Gastroesophageal sphincter (tissue), 3 donors: Measurements from ENCODE around the gene C1QB.

ENCODE experiments used
- CTCF ChIP-seq, 4 experiments: fragments of 200-600 bp in 2 of 4; fragments of 450-650 bp in 2 of 4; sonication (generic) in 1 of 4; IDR thresholded peaks; one replicate each; pipeline ENCODE4 v1.5.1; 2017 to 2019; ENCODE audit warnings: antibody characterized with exemption in 4 of 4, mild to moderate bottlenecking in 2 of 4, moderate library complexity in 2 of 4
- POLR2A ChIP-seq, 2 donors: fragments of 450-650 bp; IDR thresholded peaks; one replicate each; pipeline ENCODE4 v1.6.1; 2017; ENCODE audit warnings: antibody characterized with exemption in 2 of 2, mild to moderate bottlenecking in 2 of 2, moderate library complexity in 1 of 2

DNA sequence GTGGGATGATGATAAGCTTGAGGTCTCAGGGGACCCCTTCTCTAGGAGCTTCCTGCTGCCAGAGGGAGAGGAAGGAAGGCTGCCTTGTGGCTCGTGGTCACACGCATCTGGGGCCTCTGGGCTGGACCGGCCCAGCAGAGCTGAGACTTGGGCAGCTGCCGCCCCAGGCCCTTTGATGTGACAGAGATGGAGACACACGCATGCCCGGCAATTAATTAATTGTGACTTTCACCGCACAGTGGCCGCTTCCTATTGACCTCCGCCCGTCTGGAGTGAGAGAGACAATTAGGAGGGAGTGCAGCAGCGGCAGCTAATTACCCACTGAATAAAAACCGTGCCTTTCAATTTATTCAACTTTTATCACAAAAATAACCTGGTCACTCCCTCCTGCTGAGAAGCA lies 33.2 kb upstream of the C1QB start:
- TF ChIP-seq CTCF (IDR thresholded peaks at IDR 0.05), result no peak
- no peak for TF ChIP-seq POLR2A (IDR thresholded peaks at IDR 0.05)
